Measurements from ENCODE around the gene GTF2IRD1.

The GTF2IRD1 gene

DNA sequence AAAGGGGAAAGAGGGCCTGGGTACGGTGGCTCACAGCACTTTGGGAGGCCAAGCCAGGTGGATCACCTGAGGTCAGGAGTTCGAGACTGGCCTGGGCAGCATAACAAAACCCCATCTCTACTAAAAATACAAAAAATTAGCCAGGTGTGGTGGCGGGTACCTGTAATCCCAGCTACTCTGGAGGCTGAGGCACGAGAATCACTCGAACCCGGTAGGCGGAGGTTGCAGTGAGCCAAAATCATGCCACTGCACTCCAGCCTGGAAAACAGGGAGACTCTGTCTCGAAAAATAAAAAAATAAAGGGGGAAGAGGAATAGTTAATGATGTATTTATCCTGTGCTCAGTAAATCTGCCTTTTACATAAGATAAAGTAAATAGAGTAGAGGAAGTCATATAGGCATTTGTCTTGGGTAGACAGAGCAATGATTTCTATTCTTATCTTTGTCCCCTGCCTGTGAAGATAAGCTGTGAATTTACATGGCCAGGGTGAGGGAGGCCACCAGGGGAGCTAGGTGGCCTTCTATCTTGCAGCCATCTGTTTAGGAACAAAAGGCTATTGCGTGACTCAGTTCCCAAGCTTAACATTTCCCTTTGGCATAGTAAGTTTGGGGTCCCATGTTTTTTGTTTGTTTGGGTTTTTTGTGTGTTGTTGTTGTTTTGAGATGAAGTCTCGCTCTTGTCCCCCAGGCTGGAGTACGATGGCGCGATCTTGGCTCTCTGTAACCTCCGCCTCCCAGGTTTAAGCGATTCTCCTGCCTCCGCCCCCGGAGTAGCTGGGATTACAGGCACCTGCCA lies 130.7 kb downstream of the GTF2IRD1 start:
- TF ChIP-seq SIN3A (IDR thresholded peaks at IDR 0.05; ENCODE audit: borderline replicate concordance, insufficient read depth, low read length) (no peak), TAF1 (IDR thresholded peaks at IDR 0.05; ENCODE audit: borderline replicate concordance, insufficient read depth, low read length) (no peak), POLR2AphosphoS5 (IDR thresholded peaks at IDR 0.05; ENCODE audit: low read depth, low read length) (no peak), REST (IDR thresholded peaks at IDR 0.05; ENCODE audit: insufficient read depth in 1 of 2, low read depth in 2 of 2, low read length in 2 of 2) (no peak), FOXP2 (optimal IDR thresholded peaks at IDR 0.05; ENCODE audit: borderline replicate concordance, extremely low read depth, extremely low read length, insufficient read depth) (no peak)

DNA sequence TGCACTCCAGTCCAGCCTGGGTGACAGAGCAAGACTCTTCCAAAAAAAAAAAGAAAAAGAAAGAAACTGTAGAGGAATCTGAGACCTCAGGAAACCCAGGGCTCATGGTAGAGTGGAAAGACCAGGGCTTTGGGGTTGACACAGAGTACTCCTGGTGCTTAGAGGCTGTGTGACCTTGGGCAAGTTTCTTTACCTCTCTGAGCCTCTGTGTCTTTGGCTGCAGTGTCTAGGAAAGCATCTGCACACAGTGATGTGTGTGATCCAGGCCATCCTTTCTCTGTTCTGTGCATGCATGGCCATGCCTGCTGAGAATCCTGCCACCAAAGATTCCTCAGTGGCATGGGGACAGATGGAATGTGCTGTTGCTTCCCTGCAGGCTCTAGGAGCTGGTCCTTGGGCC lies 132.1 kb downstream of the GTF2IRD1 start:
- no peak for TF ChIP-seq TAF1 (IDR thresholded peaks at IDR 0.05; ENCODE audit: borderline replicate concordance, insufficient read depth, low read length)
- TF ChIP-seq FOXP2 (optimal IDR thresholded peaks at IDR 0.05; ENCODE audit: borderline replicate concordance, extremely low read depth, extremely low read length, insufficient read depth) = no peak
- TF ChIP-seq REST (IDR thresholded peaks at IDR 0.05; ENCODE audit: insufficient read depth in 1 of 2, low read depth in 2 of 2, low read length in 2 of 2) = no peak
- no peak for TF ChIP-seq POLR2AphosphoS5 (IDR thresholded peaks at IDR 0.05; ENCODE audit: low read depth, low read length)
- TF ChIP-seq SIN3A (IDR thresholded peaks at IDR 0.05; ENCODE audit: borderline replicate concordance, insufficient read depth, low read length) = no peak

DNA sequence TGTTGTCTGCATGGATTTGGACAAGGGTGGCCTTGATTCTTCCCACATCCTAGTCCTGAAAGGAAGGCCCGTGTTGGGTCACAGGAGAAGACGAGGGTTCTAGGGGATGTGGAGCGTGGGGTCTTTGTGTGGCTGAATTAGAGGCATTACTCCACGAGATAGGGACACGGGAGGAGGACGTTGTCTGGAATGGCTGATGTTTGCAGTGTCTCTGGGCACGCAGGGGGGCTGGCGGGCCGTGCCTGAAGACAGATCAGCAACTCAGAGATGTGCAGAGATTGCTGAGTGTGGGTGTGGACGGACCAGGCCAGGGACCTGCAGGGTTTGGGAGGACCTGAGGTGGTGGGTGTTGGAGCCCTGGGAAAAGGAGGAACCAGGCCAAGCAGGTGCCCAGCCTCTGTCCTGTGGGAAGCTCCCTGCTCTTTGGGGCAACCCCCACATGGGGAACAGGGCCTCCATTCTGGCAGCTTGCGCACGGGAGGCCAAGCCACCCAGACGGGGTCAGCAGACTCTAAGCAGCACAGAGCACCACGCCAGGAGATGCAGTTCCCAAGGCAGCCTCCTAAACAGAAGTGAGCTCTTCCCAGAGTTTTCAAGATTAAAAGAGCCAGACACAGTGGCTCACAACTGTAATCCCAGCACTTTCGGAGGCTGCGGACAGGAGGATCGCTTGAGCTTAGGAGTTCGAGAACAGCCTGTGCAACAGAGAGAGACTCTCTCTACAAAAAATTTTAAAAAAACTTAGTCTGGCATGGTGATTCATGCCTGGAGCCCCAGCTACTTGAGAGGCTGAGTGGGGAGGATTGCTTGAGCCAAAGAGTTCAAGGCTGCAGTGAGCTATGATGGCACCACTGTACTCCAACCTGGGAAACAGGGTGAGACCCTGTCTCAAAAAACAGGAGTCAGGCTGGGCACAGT lies 132.8 kb downstream of the GTF2IRD1 start:
- TF ChIP-seq FOXP2 (optimal IDR thresholded peaks at IDR 0.05; ENCODE audit: borderline replicate concordance, extremely low read depth, extremely low read length, insufficient read depth) = no peak
- TF ChIP-seq TAF1 (IDR thresholded peaks at IDR 0.05; ENCODE audit: borderline replicate concordance, insufficient read depth, low read length) = no peak
- TF ChIP-seq REST (IDR thresholded peaks at IDR 0.05; ENCODE audit: insufficient read depth in 1 of 2, low read depth in 2 of 2, low read length in 2 of 2) = no peak
- no peak for TF ChIP-seq SIN3A (IDR thresholded peaks at IDR 0.05; ENCODE audit: borderline replicate concordance, insufficient read depth, low read length)
- TF ChIP-seq POLR2AphosphoS5 (IDR thresholded peaks at IDR 0.05; ENCODE audit: low read depth, low read length) = no peak

DNA sequence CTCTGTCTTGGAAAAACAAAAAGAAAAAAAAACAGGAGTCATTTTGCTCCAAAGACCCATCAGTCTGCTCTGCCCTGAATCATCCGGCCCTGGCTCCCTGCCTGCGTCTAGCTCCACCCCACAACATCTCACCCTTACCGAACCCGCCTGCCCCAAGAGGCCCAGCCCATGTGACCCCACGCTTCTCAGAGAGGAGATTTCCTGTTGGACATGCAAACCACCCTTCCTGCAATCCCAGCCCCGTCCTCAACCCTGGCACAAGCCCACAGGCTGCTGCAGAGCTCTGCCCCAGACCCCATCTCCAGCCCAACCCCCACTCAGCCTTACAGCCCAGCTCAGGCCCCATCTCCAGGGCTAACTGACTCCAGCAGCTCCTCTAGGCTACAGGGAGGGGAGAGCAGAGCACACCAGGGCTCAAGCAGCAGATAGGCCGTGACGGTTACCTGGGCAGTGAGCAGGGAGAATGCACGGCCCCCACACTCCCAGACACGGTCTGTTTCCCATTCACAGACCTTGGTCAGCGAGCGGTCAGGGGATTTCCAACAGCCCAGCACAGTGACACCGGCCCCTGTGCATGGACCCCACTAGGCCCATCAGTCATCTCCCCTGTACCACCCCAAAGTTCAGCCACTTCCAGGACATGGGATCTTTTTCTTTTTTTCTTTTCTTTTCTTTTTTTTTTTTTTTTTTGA lies 133.9 kb downstream of the GTF2IRD1 start:
- TF ChIP-seq REST (IDR thresholded peaks at IDR 0.05; ENCODE audit: insufficient read depth in 1 of 2, low read depth in 2 of 2, low read length in 2 of 2) (no peak), TAF1 (IDR thresholded peaks at IDR 0.05; ENCODE audit: borderline replicate concordance, insufficient read depth, low read length) (no peak), SIN3A (IDR thresholded peaks at IDR 0.05; ENCODE audit: borderline replicate concordance, insufficient read depth, low read length) (no peak), POLR2AphosphoS5 (IDR thresholded peaks at IDR 0.05; ENCODE audit: low read depth, low read length) (peak; percentile 61), FOXP2 (optimal IDR thresholded peaks at IDR 0.05; ENCODE audit: borderline replicate concordance, extremely low read depth, extremely low read length, insufficient read depth) (peak; percentile 75)

All from PFSK-1 (cell line).